GM21423 (cell line): ENCODE data around the gene KLK6.

Experiments
- ATAC-seq: cut with Tn5 transposase; IDR thresholded peaks from one replicate; pipeline ENCODE4 v1.9.1; 2021; ENCODE audit warnings: mild to moderate bottlenecking, moderate library complexity; ENCODE audit not compliant: unreplicated experiment

The KLK6 gene

GRCh38 chr19:50969413-50969760, at the start of gene KLK6:
TSS of gene KLK6 (minus strand) at chr19:50969591. CDS start at chr19:50968104, 1,487 bp downstream.
- ATAC-seq = no peak

GRCh38 chr19:51018745-51019543, 49.6 kb upstream of the KLK6 start:
- ATAC-seq = no peak

- ATAC-seq = no peak
These were observed 47.6 kb upstream of the KLK6 start for GRCh38 chr19:51016798-51017683.

GRCh38 chr19:51015691-51016267, 46.4 kb upstream of the KLK6 start:
- no peak for ATAC-seq

- no peak for ATAC-seq
These were observed 44.9 kb upstream of the KLK6 start for GRCh38 chr19:51014242-51014641.

GRCh38 chr19:51012661-51013190, 43.3 kb upstream of the KLK6 start:
- no peak for ATAC-seq

- no peak for ATAC-seq
These were observed 40.8 kb upstream of the KLK6 start for GRCh38 chr19:51010066-51010795.

- no peak for ATAC-seq
These were observed 39.9 kb upstream of the KLK6 start for GRCh38 chr19:51009061-51009891.

- no peak for ATAC-seq
These were observed 38.1 kb upstream of the KLK6 start for GRCh38 chr19:51007488-51007887.

- ATAC-seq = no peak
These were observed 37.0 kb upstream of the KLK6 start for GRCh38 chr19:51006406-51006805.

- ATAC-seq = no peak
These were observed 35.9 kb upstream of the KLK6 start for GRCh38 chr19:51005248-51005647.

GRCh38 chr19:51003316-51003715, 33.9 kb upstream of the KLK6 start:
- no peak for ATAC-seq

- ATAC-seq = no peak
These were observed 33.3 kb upstream of the KLK6 start for GRCh38 chr19:51002542-51003311.

- no peak for ATAC-seq
These were observed 32.7 kb upstream of the KLK6 start for GRCh38 chr19:51002089-51002532.

GRCh38 chr19:51001515-51001914, 32.1 kb upstream of the KLK6 start, which contains the start of gene KLK8:
TSS of gene KLK8 (minus strand) at chr19:51001604. CDS start at chr19:51001167, 437 bp downstream.
- ATAC-seq = no peak

- no peak for ATAC-seq
These were observed 31.6 kb upstream of the KLK6 start for GRCh38 chr19:51000981-51001380.

- no peak for ATAC-seq
These were observed 31.0 kb upstream of the KLK6 start for GRCh38 chr19:51000426-51000825.

GRCh38 chr19:50998686-50999085, 29.3 kb upstream of the KLK6 start:
- no peak for ATAC-seq

GRCh38 chr19:50998061-50998460, 28.7 kb upstream of the KLK6 start:
- no peak for ATAC-seq
